ENCODE data around the gene LLPH.

The LLPH gene

GRCh38 chr12:66087365-66087943 lies 43.1 kb downstream of the LLPH start:
- DNase-seq = peak; percentile 40

DNA sequence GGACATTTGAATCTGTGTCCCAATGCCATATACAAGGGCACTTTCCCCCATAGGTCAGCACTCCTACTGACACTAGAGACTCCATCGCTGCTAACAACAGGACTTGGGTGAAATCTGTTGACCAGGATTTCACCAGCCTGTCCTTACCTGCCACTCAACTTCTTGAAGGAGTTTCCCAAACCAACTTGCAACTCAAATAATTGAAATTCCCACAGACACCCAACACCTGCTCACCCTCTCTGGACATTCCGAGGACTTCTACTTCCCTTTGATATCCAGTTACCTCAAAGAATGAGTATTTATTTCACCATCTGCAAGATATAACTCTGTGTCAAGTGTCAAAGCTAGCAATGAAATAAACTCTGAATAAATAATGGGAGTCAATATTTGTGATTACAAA lies 44.6 kb downstream of the LLPH start:
- DNase-seq = no peak

GRCh38 chr12:66085213-66085612 lies 45.3 kb downstream of the LLPH start:
- no peak for DNase-seq

- no peak for DNase-seq
Measured at GRCh38 chr12:66083766-66084165, 46.8 kb downstream of the LLPH start.

GRCh38 chr12:66082744-66083143 lies 47.8 kb downstream of the LLPH start:
- no peak for DNase-seq

DNA sequence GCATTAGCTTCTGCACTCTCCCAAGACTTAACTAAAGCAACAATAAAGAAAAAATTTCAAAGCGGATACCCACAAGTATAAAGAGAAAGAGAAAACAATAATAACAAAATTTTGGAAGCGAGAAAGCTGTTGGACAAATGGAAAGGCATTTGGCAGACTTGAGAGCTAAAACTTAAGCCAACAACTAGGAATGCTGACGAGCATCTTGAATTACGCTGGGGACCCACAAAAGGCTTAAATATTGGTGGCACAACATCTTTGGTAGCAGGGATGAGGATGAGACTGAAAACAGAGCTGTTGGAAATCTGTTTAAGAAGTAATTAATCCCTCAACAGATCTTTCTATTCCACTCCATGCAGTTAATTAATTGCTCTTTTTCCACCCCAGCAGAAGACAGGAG lies 49.8 kb downstream of the LLPH start:
- DNase-seq = no peak

DNA sequence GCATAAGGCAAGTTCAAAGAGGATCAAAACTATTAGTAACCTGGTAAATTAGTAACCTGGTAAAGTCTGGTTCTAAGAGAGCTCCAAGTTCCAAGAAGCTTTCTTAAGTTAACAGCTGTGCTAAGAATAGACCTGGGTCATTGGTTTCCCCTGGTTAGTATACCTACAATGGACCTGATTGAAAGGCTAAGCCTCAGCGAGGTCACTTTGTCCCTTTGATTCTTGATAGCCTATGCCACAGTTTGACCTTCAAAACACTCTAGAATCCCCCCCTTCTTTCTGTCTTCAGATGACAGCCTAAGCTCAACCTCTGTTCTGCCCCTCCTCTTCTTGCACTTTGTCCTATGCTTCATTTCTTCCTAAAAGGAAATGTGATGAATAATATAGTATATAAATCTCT lies 53.0 kb downstream of the LLPH start:
- no peak for DNase-seq

DNA sequence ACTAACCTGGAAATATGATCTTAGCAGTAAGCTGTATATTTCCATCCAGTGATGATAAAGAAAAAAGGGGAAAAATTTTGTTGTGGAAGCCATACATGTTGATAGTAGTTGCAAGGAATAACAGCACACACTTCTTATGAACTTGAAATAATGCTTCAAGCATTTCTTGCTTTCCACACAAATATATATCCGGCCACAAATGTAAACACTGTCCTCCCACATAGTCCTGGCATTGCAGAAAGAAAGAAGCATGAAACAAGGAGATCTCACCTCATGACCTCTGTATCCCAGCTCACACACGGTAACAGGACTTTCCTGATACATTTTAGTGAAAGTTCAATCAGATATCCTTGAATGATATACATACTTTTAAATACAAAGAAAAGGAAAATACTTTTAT lies 56.0 kb downstream of the LLPH start:
- DNase-seq = no peak

DNA sequence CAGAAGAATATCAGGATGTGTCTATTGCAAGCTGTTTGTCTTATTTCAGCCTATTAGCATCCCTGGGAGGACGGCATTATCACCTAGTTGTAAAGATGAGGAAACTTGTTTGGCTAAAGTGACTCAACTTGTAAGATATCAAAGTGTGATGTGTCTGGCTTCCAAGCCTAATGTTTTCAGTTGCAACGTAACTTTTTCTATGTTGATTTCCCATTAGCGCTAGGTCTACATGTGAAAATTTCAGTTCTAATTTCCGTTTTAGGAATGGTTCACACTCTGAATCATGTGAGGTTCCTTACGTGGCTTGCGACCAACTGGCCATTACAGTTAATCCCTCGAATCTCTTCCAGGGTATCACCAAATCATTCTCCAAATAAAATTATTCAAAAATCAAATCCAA lies 58.0 kb downstream of the LLPH start:
- DNase-seq = no peak

GRCh38 chr12:66072135-66072534 lies 58.4 kb downstream of the LLPH start:
- no peak for DNase-seq

GRCh38 chr12:66071549-66071948 lies 59.0 kb downstream of the LLPH start:
- DNase-seq = no peak

DNA sequence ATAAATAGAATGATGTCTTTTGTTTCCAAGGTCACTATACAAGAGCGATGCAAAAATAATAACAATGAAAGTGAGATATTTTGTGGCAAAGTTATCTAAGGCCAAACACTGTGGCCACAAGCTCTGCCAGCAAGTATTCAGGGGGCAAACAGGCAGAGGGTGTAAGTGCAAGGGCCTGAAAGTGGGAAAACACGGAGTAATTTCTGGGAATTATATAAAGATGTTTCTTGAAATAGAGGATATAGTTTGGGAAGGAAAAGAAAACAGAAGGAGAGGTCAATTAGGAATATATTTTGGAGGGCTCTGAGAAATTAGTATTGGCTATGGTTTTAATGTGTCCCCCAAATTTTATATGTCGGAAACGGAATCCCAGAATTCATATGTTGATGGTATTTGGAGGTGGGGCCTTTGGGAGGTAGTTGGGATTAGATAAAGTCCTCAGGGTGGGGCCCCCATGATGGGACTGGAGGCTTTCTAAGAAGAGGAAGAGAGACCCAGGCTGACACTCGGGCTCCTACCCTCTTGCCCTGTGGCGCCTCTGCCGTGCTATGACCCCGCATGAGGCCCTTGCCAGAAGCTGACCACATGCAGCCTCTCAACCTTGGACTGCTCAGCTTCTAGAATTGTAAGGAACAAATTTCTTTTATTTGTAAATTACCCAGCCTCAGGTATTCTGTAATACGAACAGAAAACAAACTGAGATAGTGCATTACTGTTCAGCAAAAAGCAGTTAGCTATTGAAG lies 60.0 kb downstream of the LLPH start:
- no peak for DNase-seq

DNA sequence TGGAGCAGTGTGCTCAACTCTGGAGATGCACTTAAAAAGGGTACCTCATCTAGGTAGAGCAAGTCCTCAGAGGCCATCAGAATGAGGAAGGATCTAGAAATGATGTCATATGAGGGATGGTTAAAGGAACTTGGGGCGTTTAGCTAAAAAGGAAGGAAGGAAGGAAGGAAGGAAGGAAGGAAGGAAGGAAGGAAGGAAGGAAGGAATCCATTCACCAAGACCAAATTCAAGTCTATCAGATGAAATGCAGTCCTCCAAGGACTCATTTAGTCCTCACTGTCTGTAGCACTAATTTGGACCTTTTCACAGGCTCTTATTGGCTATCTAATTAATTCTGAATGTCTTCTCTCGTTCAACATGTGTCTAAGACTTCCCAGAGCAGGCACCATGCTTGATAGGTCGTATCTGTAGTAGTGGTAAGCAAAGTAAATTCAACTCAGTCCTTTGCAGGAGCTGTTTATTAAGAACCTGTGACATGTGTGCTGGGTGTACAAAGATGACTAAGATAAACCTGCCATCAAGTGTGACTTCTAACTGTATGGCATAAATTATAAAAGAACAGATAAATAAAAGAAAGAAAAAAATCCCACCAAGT lies 63.5 kb downstream of the LLPH start:
- no peak for DNase-seq
